CD4-positive, alpha-beta T cell treated with Interleukin-1 beta for 1 hour (primary cell): ENCODE data around the gene AGPAT1.

Experiments used
- DNase-seq, 2 donors: peaks; one replicate each; pipeline ENCODE4 v3.0.0-alpha.2; 2020 to 2022

The AGPAT1 gene

DNA sequence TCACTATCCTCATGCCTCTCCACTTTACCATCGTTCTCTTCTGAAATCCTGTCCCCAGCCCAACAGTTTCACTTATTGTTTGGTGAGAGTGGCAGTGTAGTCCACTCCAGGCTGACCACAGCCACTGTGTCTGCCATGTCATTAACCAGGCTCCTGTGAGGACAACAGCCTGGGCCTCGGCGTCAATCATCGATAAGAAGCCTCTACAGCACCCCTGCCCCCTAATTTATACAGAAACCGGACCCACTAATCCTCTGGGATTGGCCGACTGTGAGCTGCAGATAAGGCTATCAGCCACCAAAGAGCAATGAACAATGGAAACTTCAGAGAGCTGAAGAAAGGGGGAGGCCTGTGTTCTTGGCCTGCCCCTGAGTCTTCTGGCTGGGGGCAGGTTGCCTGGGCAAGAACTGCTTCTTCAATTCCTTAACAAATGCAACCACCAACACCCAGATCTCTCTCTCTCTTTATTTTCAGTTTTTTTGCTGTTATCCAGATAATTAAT, 8.1 kb downstream of the AGPAT1 start:
- DNase-seq: no peak

DNA sequence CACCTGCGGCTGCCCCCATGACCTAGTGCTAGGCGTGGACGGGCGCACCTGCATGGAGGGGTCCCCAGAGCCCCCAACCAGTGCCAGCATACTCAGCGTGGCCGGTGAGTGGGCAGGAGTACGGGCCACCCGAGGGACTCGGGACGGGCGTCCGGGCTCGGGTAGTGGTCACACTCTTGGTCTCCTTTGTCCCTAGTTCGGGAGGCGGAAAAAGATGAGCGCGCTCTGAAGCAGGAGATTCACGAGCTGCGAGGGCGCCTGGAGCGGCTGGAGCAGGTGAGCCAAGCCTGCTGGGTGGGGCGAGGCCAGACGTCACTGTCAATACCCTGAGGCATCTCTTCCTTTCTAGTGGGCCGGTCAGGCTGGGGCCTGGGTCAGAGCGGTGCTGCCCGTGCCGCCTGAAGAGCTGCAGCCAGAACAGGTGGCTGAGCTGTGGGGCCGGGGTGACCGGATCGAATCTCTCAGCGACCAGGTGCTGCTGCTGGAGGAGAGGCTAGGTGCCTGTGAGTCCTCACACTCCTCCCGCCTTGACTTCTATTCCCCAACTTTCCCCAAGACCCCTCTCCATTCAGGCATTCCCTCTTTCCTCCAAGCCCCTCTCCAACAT, 8.6 kb downstream of the AGPAT1 start:
- no peak for DNase-seq

DNA sequence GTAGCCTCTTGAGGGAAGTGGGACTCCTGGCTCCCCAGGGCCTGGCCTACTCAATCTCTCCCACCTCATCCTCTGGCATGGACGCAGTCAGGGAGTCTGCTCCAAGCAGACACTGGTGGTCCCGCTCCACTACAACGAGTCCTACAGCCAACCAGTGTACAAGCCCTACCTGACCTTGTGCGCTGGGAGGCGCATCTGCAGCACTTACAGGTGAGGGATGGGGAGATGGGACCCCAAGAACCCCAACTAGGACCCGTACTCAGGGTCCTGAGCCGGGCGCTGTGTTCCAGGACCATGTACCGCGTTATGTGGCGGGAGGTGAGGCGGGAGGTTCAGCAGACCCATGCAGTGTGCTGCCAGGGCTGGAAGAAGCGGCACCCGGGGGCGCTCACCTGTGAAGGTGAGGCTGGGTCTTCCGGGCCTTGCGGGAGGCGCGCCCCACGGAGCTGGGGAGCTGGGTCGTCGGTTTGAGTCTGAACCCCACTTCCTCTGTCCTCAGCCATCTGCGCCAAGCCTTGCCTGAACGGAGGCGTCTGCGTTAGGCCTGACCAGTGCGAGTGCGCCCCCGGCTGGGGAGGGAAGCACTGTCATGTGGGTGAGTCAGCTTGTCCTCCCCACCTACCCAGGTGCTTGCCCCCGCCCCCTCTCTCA, 9.3 kb downstream of the AGPAT1 start:
- no peak for DNase-seq

DNA sequence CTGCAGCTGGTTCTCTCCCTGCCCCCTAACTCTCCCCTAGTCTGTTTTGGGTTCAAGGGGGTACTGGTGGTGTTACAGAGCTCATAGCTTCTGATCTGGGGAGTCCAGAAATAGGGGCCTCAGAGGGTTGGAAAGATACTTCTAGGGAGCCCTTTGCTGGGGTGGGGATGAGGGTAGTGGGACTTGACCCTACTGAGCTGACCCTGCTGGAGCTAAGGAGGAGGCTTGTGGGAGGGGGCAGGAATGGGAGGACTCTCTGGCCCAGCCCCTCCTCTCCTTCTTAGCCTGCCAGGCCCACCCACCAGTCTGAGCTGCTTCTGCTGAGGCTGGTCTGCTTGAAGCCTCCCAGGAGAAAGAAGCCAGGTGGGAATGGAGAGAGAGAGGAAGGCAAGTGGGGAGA, 11.6 kb downstream of the AGPAT1 start, which contains the start of gene EGFL8:
Gene EGFL8, plus strand, starts transcription at position 301 of the 400 bp plus-strand sequence. CDS start 1,571 bp downstream, outside the sequence.
- DNase-seq: no peak

DNA sequence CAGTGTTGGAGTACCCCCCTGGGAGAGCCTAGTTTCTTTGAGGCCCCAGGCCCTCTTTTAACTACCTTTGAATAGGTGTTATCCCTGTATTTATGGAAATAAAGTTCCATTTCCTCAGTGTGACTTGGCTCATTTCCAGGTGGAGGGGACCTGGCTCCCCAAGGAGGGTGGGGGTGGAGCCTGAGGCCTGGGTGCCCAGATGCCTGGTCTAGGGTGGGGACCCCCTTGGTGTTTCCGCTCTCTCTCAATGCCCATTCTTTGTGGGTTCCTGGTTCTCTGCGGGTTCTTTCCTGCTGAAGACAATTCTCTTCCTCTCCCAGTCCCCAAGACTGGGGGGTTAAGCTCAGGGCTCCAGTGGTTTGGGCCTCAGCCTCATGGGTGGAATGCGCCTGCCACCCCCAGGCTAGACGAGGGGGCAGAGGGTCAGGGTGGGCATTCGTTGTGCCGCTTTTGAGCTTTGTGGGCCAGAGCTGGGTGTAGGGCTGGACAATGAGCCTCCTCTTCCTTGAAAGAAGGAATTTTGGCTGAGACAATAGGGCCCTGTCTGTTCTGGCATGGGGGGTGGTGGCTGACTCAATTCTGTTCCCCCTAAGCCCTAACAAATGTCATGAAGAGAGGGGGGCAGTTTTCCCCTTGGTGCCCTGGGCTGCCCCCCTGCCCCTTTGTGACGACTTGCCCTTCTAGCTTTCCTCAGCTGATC, 12.2 kb downstream of the AGPAT1 start:
- no peak for DNase-seq

DNA sequence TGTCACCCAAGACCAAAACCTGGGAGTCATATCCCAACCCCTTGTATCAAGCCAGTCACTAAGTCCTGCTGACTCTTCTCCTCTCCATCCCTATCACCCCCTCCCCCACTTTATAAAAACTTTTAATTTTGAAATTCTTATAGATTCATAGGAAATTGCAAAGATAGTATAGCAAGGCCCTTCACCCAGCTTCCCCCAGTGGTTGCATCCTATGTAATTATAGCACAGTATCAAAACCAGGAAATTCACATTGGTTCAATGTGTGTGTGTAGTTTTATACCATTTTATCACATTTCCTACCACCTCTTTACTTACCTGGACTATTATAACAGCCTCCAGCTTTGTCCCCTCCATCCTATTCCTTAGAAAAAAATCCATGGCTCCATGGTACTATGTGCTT, 17.8 kb downstream of the AGPAT1 start:
- no peak for DNase-seq

DNA sequence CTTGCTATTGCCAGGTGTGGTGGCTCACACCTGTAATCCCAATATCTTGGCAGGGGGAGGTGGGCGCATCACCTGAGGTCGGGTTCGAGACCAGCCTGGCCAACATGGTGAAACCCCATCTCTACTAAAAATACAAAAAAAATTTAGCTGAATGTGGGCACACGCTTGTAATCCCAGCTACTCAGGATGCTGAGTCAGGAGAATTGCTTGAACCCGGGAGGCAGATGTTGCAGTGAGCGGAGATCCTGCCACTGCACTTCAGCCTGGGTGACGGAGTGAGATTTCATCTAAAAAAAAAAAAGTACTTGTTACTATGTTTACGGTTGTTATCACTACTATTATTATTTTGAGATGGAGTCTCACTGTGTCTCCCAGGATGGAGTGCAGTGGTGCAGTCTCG, 19.0 kb downstream of the AGPAT1 start:
- no peak for DNase-seq

DNA sequence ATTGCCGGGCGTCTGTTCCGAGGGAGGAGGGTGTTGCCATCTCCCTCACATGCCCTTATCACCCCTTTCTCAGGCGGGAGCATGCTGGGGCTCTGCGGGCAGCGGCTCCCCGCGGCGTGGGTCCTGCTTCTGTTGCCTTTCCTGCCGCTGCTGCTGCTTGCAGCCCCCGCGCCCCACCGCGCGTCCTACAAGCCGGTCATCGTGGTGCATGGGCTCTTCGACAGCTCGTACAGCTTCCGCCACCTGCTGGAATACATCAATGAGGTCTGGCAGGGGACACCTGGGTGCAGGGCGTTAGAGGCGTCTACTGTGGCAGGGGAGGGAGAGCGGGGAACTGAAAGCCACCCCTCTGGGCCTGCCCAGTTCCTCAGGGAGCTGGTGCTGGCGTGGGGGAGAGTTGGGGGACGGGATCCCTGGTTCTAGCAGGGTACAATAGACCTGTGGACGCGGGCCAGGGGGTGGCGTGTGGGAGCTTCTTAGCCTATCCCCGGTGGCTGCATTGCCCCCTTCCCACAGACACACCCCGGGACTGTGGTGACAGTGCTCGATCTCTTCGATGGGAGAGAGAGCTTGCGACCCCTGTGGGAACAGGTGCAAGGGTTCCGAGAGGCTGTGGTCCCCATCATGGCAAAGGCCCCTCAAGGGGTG, 21.2 kb downstream of the AGPAT1 start:
- DNase-seq: peak; percentile 75 to 76

DNA sequence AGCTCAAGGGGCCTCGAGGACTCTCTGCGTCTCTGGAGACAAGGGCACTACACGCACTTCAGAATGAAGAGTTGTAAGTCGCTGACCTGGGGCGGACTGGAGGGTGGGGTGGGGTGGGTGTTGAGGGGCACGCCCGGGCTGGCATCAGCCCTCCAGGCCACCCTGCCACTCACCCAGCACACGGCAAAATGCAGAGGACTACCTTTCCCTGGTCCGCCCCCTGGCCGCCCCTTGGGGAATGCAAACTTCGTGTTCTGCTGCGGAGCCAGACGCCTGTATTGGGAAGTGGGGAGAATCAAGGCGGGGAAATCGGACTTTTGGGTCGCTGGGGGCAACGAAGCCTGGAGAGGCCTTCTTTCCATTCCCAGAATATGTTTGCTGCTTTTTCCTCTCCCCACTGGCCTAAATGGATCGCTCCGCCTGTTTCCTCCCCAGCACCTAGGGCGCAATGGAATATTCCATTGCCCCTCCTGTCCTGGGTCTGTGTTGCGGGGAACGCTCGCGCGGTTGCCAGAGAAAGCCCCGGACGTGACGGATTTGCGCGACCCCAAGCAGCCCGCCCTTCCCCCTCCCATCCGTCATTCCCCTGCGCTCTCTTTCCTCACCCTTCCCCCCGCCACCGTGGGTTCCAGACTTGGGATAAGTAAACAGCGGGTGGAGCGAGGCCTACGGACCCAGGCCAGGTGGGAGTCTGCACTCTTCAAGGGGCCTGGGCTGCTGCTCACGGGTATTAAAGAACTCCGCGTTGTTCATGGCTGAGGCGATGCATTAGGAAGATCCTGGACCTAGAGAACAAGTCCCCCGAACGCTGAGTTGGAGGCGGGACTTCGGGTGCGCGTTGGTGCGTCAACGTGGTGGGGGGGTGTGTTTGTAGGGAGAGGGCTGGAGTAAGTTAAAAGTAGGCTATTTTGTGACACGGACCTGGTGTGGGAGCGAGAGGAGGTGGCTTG, 22.0 kb downstream of the AGPAT1 start, which contains the start of gene PPT2:
Gene PPT2, plus strand, starts transcription at position 578 of the 950 bp plus-strand sequence. CDS start 454 bp downstream, outside the sequence.
- peak; percentile 80 to 81 for DNase-seq

DNA sequence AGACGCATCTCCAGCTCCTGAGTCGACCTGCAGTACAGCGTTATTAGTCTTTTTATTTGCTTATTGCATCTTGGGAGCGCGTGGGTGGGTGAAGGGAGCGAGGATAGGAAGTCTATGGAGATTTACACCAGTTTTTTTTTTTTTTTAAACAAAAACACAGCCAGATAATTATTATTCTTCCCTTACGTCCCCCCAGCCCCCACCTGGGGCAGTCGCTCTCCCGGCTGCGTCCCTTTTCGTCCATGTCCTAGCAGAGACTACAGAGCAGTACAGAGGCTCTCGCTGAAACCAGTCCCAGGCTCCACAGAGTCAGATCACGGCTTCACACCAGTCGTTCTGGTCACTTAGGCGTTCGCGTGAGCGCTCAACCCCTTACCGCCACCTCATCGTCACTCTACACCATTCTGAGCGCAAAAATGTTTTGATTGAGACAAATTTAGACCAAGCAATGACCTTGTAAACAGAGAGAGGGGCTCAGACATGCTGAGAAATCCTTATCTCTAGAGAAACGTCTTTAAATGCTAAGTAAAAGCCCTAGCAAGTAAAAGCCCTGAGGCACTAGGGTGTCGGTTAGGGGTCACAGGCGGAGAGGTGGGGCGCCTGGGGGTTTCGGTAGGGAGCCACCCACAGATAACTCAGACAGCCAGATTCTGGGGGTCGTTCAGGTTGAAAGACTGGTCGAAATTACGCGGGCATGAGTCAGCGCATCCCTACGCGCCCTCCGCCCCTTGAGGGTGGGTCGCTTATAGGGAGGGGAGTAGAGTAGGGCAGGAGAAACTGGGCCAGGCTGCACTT, 22.9 kb downstream of the AGPAT1 start:
- DNase-seq: no peak

DNA sequence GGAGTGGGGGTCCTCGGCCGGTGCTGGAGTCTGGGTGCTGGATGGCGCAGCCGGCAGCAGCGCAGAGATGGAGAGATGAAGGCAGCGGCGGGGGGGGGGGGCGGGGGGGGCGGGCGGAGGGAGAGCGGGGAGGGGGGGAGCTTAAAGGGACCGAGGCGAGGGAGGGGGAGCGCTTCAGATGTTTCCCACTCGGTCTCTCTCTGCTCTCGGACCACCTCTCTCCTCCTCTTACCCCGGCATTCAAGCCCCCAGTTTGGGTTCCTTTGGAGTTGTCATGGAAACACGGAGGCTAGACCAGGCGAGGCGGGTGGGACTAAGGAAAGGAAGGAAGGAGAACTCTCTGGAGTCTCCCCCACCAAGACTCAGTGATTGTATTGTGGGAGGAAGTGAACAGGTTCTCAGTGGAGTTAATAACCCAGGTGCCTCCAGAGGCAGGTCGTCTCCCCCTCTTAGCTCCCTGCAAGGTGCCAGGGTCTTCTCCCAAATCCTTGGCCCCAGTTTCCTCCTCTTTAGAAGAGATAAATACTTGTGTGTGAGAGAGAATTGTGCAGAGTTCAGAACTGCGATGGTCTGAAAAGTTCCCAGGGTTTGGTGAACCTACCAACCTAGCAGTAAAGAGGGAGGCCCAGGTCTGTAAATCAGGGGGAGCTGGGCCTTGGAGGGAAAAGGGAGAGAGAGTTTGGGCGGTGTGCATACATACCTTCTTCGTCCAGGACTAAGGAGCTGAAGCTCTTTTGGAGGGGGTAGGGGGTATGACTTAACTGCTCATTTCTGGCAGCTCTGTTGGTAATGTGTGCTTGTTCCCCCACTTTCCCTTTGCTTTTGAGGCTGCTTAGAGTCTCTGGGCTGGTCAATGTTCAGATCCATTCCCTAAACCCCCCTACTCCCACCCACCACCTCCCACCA, 23.8 kb downstream of the AGPAT1 start, which contains the start of gene PRRT1:
Gene PRRT1, minus strand, starts transcription at position 77 of the 906 bp plus-strand sequence. CDS start 112 bp downstream, outside the sequence.
- DNase-seq: no peak

DNA sequence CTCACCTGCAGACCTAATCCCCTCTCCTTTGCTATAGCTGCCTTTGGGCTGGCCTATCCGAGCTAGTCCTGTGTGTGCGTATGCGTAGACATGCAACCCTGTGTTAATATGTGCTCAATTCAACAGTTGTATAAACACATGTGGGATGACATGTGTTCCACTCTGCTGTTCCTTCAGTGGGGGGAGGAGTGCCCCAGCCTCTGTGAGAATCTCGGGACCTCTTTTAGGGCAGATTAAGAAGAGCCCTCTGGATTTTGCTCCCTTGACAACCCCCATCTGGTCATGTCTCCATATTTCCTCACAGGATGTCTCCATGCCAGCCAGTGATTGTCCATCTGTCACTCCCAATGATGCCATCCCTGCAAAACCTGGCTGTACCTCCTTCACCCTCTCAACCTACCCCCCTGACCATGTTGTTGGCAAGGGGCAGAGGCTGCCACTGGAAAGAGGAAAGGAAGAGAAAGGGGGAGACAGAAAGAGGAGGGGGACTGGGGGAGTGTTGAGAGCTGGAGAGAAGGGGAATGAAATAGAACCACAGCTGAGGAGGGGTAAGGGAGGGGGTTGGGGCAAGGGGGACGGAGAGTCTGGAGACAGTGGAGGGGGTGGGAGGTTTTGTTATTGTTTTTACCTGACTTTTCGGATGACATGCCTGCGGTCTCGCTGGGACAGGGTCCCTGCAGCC, 24.6 kb downstream of the AGPAT1 start:
- DNase-seq: no peak

DNA sequence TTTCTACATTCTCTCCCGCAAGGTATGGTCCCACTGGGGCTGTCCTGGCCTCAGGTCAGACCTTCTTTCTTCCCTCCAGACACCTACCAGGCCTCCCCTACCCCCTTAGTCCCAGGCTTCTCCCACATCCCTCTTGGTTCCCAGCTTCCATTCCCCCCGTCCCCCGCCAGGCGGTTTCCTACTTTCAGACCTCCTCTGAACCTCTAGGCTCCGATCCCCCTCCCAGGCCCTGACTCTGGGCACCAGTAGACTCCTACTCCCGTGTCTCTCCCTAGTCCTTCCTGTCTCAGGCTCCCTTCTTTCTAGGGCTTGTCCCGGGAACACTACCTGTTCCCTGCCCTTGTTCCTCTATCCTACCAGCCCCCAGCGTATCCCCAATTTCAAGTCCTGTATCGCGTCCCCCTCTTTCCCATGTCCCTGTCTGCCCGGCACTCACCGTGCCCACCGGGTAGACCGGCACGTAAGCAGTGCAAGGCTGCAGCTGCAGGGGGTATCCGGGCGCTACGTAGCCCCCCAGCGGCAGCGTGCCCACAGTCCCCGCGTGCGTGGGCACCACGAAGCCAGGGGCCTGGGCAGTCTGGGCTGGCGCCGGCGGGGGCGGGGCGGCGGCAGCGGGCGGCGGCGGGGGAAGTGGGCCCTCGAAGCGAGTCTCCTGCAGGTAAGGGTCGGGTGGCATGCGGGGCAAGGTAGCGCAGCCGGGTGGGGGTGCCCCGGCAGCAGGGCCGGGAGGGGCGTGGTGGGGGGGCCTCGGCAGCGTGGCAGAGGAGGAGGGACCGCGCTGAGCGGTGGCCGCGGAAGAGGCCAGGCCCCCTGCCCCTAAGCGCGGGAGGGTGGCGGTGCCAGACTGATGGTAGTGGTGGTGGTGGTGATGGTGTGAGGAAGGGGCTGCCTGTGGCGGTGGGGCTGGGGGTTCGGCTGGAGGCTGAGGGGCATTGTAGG, 25.7 kb downstream of the AGPAT1 start:
- no peak for DNase-seq

DNA sequence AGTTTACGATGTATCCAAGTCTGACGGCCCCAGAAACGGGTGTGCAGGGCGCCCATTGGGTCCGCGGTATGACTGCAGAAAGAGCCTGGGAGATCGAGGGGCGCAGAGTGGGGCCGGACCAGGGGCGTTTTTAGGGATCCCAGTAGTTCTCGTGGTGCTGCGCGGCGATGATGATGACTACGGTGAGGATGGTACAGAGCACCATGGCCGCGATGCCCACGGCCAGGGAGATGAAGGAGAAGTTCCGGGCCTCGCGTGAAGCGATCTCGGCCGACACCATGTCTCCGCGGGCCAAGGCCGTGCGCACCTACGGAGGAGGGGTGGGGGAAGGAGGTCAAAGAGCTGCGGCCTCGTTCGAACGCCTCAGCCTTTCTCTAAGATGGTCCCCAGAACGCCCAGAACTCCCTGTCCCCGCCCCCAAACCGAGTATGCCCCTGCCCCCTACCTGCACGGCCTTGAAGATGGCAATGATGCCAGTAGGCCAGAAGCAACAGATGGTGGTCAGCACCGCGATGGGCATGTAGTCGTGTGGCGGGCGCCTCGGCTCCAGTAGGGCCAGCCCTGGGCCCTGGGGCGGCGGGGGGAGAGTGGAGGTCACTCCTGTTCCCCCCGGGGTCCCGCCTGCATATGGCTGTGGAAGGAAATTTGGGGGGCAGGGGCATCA, 26.7 kb downstream of the AGPAT1 start:
- DNase-seq: no peak

DNA sequence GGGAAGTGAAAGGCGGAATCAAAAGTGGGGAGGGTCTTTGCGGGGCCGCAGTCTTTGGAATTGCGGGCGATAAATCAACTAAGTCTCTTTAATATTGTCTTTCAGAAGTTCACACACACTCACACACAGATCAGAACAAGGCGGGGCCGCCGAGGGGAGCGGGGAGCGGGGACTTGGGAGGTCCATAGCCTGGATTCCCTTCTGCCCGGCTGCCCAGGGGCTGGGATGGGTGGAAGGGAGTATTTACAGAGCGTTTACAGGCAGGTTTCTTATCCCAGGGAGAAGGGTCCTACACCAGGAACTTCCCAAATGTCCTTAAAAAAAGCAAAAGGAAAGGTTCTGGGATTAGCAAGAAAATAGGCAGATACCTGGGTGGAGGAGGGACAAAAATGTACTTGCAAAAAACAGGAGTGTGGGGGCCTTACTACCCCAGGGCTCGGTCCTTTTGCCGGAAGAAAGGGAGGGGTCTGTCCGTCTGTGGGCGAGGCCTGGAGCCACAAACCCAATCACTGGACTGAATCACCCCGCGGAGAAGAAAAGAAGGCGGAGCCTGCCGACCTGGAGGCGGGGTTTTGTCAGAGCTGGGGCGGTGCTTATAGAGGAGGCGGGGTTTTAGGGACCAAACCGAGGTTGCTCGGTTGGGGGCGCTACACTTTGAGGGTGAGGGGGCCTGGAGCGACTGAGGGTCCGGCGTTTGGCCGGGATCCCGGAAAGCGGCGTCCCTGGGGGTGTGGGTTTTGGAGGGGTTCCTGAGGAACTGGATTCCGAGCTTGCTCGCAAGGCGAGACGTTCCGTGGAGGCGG, 27.4 kb downstream of the AGPAT1 start:
- DNase-seq: peak; percentile 76 to 78

DNA sequence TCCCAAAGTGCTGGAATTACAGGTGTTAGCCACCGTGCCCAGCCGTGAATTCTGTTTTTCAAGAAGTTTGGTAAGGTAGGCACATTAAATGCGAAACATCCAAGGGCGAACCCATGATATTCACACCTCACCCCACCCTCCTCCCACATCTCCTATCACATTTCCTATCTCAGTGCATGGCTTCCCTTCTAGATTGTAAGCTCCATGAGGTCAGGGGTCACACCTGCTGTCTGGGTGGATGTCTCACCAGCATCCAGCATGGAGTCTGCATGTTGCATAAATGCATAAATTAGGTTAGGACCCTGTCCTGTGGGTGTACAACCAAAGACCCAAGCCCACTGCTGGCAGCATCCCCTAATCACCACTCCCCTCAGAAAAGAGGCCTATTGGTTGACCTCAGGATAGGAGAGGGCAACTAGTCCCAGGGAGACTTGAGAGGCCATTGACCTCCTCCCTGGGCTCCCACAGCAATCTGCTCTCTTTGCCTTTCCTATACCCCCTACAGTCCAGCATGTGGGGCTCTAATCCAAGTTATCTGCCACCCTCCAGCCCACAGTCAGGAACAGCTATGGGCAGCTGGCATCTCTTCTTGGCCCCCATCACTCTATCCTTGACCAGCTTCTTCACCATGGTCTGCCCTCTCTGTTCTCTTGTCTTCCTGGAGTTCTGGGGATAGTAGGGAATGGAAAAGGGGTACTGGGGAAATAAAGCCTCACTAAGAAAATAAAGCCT, 28.3 kb downstream of the AGPAT1 start:
- no peak for DNase-seq
